Ovary (tissue), 9 donors: ENCODE results near the gene CCT5. TPM values are rescaled to one million over a fixed set of nuclear protein-coding genes. Genes with fewer than 3 reads are reported as not detected.

Experiments
- DNase-seq, 5 donors: peaks; one replicate each; pipeline ENCODE4 v3.0.0-alpha.2; 2019 to 2020
- H3K27ac ChIP-seq, 2 donors: fragments of 200-600 bp; one replicate each; pipeline versions ENCODE4 v1.5.1 to v1.8.0; 2019 to 2022
- H3K27me3 ChIP-seq: fragments of 200-600 bp; one replicate; pipeline ENCODE4 v1.8.0; 2022
- H3K36me3 ChIP-seq: fragments of 200-600 bp; sonication (generic); one replicate; pipeline ENCODE4 v1.5.1; 2019
- H3K4me1 ChIP-seq: one replicate; pipeline ENCODE4 v1.8.1; 2013; ENCODE audit warnings: mild to moderate bottlenecking, moderate library complexity; ENCODE audit not compliant: insufficient read depth
- H3K4me3 ChIP-seq: fragments of 200-600 bp; sonication (generic); one replicate; pipeline ENCODE4 v1.5.1; 2017
- H3K9me3 ChIP-seq, 2 donors: fragments of 200-600 bp in 1 of 2; sonication (generic) in 1 of 2; one replicate each; pipeline versions ENCODE4 v1.5.1 to v1.8.1; 2013 to 2019; ENCODE audit warnings: mild to moderate bottlenecking in 1 of 2, moderate library complexity in 1 of 2
- EP300 ChIP-seq: sonication (generic); formaldehyde crosslinking; IDR thresholded peaks from one replicate; pipeline ENCODE4 v1.6.1; 2017; ENCODE audit warnings: antibody characterized with exemption
- POLR2A ChIP-seq: fragments of 450-650 bp; IDR thresholded peaks from one replicate; pipeline ENCODE4 v1.6.1; 2017; ENCODE audit warnings: antibody characterized with exemption, mild to moderate bottlenecking, moderate library complexity
- WGBS, 3 donors: extraction: QIAGEN DNeasy Blood & Tissue Kit in 1 of 3; methylation state at CpG; one replicate each; pipeline versions ENCODE4 v1.1.5 to v1.1.7; 2013 to 2017; 5-methylcytosine and 5-hydroxymethylcytosine counted together
- intact Hi-C, 4 donors: fragments of 100-400 bp; cut with DNase I; formaldehyde crosslinking; loops; one replicate each; pipeline versions ENCODE4 v1.11.0 to v1.15.1; 2022 to 2023
- polyA plus RNA-seq, 2 donors: library from polyadenylated mRNA; stranded (reverse); fragments of 200-250 nt in 1 of 2; fragments of 350-450 nt in 1 of 2; fragmentation: Illumina TruSeq in 1 of 2; extraction: RNeasy Lipid Tissue Mini Kit (QIAGEN cat#74804) in 1 of 2; gene quantifications; one replicate each; pipeline ENCODE4 v1.2.3, GENCODE V29; 2013 to 2014
- total RNA-seq, 7 donors: library from RNA; depleted of rRNA in 2 of 7; stranded (reverse); fragments of >200 nt in 2 of 7; fragmentation: NEBNext Ultra II Directional in 3 of 7; extraction: Animal tissue kit (Norgen Biotek cat#: 25700) in 3 of 7; gene quantifications; one replicate each; pipeline versions ENCODE4 v1.1.0 to v1.2.4, GENCODE V29; 2016 to 2023
- TF ChIP-seq, protein P1 (sequence below), 3 donors: fragments of 450-650 bp in 2 of 3; fragments of 200-600 bp in 1 of 3; IDR thresholded peaks; one replicate each; pipeline versions ENCODE4 v1.5.1 to v1.8.0; 2016 to 2022; ENCODE audit warnings: antibody characterized with exemption in 3 of 3, mild to moderate bottlenecking in 1 of 3
- donor health status: DM: no; HTN: no; CAD: no; lungs with moderate emphysema.
- donor health status: DM: no; HTN: no; CAD: no.
- donor health status: Bipolar disorder and iron deficiency.
- donor health status: DM: yes; HTN: yes; CAD: no.
- donor health status: DM: no; HTN: no; CAD: no.
- donor health status: DM: yes; HTN: yes; CAD: no.

The CCT5 gene
- total and polyA plus RNA-seq, 9 donors = 69.1 to 250 (median 101) TPM

DNA sequence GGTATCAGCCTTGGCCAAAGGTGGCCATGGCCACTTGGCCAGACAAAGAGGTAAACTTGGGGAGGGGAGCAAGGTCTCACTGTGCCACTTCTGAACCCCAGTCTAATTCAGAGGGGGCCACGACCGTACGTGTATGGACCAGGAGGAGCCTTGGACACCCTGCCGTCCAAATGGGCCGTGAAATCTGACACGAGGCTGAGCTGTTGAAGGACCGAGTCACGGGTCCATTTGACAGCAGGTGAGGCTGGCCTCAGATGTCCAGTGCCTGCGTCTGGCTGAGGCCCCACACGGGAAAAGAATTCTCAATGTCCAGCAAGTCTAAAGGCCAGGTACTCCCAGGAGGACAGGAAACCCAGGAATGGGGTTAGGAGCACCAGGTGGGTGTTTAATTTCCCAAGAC is 39.9 kb downstream of the CCT5 start:
- H3K9me3 ChIP-seq = no peaks in the 10 kb centered on the region
- no peaks in the 10 kb centered on the region for H3K36me3 ChIP-seq
- TF ChIP-seq POLR2A (no peak), EP300 (no peak)
- TF ChIP-seq, protein P1, sequence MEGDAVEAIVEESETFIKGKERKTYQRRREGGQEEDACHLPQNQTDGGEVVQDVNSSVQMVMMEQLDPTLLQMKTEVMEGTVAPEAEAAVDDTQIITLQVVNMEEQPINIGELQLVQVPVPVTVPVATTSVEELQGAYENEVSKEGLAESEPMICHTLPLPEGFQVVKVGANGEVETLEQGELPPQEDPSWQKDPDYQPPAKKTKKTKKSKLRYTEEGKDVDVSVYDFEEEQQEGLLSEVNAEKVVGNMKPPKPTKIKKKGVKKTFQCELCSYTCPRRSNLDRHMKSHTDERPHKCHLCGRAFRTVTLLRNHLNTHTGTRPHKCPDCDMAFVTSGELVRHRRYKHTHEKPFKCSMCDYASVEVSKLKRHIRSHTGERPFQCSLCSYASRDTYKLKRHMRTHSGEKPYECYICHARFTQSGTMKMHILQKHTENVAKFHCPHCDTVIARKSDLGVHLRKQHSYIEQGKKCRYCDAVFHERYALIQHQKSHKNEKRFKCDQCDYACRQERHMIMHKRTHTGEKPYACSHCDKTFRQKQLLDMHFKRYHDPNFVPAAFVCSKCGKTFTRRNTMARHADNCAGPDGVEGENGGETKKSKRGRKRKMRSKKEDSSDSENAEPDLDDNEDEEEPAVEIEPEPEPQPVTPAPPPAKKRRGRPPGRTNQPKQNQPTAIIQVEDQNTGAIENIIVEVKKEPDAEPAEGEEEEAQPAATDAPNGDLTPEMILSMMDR (IDR thresholded peaks at IDR 0.05) = no peak
- H3K4me3 ChIP-seq = no peak overlapping the region
- 95 to 96% (median 95%) methylated on average over 10 of the region's 10 CpGs for WGBS, 3 donors
- peaks cover 3% of the 10 kb centered on the region for H3K4me1 ChIP-seq
- no peak for DNase-seq
- intact Hi-C loops = loop anchor here (10.0 kb wide), 5 partner anchors 115 to 345 kb away; no protein-coding TSS in a partner anchor
- no peaks in the 10 kb centered on the region for H3K27me3 ChIP-seq
- no peak overlapping the region for H3K27ac ChIP-seq

DNA sequence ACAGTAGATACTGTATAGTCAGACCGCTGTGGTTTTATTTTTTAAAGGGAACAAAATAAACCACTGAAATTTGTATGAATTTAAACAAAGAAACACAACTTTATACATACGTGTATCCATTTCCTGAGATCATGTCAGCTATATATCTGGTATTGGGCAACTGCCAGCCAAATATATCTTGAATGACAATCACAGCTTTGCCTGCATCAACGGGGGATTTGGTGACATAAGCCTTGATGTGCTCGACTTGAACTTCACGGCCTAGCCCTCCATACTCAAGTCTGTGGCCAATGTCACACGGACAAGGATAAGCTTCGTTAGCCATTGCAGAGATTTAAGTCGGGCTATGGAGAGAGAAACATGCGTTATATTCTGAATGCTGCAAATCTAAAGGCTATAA is 40.4 kb downstream of the CCT5 start:
- Histone ChIP-seq H3K4me1 (peaks cover 3% of the 10 kb centered on the region), H3K36me3 (no peaks in the 10 kb centered on the region), H3K9me3 (no peaks in the 10 kb centered on the region), H3K27ac (no peak overlapping the region), H3K27me3 (no peaks in the 10 kb centered on the region), H3K4me3 (no peak overlapping the region)
- intact Hi-C loops = no loop called here
- DNase-seq = no peak
- 93 to 97% (median 95%) methylated on average over 9 of the region's 9 CpGs for WGBS, 3 donors
- TF ChIP-seq POLR2A (no peak), EP300 (no peak)

DNA sequence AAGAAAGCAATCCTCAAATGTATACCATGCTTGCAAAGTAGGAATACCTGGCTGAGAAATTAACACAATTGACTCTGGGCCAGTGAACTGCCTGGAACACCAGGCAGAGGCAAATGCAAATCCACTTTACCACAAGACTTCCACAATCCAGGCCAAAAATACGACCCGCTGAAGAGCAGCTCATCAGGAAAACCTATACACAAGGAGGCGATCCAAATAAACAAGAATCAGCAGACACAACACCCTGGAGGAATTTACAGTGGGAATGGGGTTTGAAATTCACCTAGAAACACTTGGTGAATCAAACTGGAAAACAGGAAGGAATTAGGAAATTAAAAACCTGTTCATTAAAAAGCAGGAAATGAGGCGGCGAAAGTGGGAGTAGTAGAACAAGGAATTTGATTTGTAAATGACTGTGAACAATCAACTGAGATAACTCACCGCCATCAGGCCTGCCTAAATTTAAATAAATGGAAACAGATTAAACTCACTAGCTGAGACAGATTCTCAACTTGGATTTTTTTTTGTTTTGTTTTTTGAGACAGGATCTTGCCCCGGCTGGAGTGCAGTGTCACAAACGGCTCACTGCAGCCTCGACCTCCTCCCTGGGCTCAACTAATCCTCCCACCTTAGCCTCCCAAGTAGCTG is 41.7 kb downstream of the CCT5 start:
- intact Hi-C loops = no loop called here
- H3K9me3 ChIP-seq = no peaks in the 10 kb centered on the region
- H3K36me3 ChIP-seq = no peaks in the 10 kb centered on the region
- DNase-seq = no peak
- no peak overlapping the region for H3K27ac ChIP-seq
- H3K4me1 ChIP-seq = peaks cover 3% of the 10 kb centered on the region
- no peak overlapping the region for H3K4me3 ChIP-seq
- WGBS, 3 donors = 25 to 61% (median 44%) methylated on average over 9 of the region's 9 CpGs
- TF ChIP-seq POLR2A = no peak
- TF ChIP-seq, protein P1 (IDR thresholded peaks at IDR 0.05) = no peak
- TF ChIP-seq EP300 = no peak
- no peaks in the 10 kb centered on the region for H3K27me3 ChIP-seq

DNA sequence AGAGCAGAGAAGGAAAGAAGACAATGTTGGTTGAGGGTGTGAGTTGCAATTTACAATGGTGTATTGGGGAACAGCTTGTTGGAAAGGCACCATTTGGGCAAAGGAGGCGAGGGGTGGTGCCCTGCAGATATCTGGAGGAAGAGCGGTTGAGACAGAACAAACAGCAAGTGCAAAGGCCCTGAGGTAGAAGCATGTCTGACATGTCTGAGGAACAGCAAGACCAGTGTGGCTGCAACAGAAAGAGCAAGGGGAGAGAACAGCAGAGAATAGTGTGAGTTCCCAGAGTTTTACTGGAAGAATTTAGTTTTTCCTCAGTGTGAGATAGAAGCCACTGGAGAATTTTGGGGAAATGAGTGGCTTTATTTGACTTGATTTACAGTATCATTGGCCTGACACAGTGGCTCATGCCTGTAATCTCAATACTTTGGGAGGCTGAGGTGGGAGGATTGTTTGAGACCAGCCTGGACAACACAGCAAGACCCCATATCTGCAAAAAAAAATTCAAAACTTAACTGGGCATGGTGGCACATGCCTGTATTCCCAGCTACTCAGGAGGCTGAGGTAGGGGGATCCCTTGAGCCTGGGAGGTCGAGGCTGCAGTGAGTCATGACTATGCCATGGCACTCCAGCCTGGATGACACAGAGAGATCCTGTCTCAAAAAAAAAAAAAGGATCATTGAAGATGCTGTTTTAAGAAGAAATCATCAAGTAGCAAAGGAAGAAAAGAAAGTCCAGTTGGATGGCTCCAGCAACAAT is 44.0 kb downstream of the CCT5 start:
- intact Hi-C loops = no loop called here
- WGBS, 3 donors = 91 to 97% (median 95%) methylated on average over 3 of the region's 3 CpGs
- no peak overlapping the region for H3K4me3 ChIP-seq
- H3K36me3 ChIP-seq = no peaks in the 10 kb centered on the region
- no peak for TF ChIP-seq POLR2A
- no peak for TF ChIP-seq EP300
- TF ChIP-seq, protein P1 (IDR thresholded peaks at IDR 0.05) = no peak
- peaks cover under 1% of the 10 kb centered on the region for H3K4me1 ChIP-seq
- H3K27ac ChIP-seq = no peak overlapping the region
- H3K9me3 ChIP-seq = no peaks in the 10 kb centered on the region
- no peaks in the 10 kb centered on the region for H3K27me3 ChIP-seq
- DNase-seq = no peak
